KOPT-K1 (cell line): Measurements from ENCODE around the gene CEACAM5.

Source experiments
- H3K27ac ChIP-seq: fragments of 200-600 bp; sonication (generic); 2 replicates; pipeline ENCODE4 v1.5.1; 2016; ENCODE audit warnings: antibody characterized with exemption, mild to moderate bottlenecking, low read depth, low read length; ENCODE audit not compliant: poor library complexity, severe bottlenecking
- H3K36me3 ChIP-seq: fragments of 200-600 bp; sonication (generic); 2 replicates; pipeline ENCODE4 v1.5.1; 2017; ENCODE audit warnings: antibody characterized with exemption, mild to moderate bottlenecking, low read length, moderate library complexity; ENCODE audit not compliant: insufficient read depth
- H3K9me3 ChIP-seq: fragments of 200-600 bp; sonication (generic); 2 replicates; pipeline ENCODE4 v1.5.1; 2017; ENCODE audit warnings: antibody characterized with exemption, low read length, mild to moderate bottlenecking; ENCODE audit not compliant: insufficient read depth, poor library complexity, severe bottlenecking

CEACAM5 gene

GRCh38 chr19:41708481-41708880, at the start of gene CEACAM5:
Gene CEACAM5, plus strand, starts transcription at chr19:41708626. Its CDS starts 106 bp downstream, at chr19:41708732.
- Histone ChIP-seq H3K9me3 (no peaks in the 10 kb centered on the region), H3K36me3 (no peaks in the 10 kb centered on the region), H3K27ac (no peak within 1 kb of the TSS)

DNA sequence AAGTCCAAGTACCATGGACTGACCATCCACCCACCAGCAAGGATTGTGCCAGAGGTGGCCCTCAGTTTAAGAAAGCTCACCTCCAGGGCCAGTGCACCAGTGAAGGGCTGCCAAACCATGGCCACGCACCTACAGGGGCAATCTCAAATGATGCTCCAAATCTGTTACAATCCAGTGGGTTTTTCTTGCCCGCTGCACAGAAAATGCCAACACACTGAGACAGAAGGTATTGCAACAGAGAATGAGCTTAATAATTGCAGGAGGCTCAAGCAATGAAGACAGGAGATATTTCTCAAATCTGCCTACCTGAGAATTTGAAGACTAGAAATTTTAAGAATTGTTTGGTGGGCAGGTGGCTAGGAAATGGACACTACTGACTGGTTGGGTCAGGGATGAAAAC, 42.4 kb upstream of the CEACAM5 start:
- Histone ChIP-seq H3K36me3 (no peaks in the 10 kb centered on the region), H3K27ac (no peak overlapping the region), H3K9me3 (peaks cover 23% of the 10 kb centered on the region)

- peaks cover 23% of the 10 kb centered on the region for H3K9me3 ChIP-seq
- no peaks in the 10 kb centered on the region for H3K36me3 ChIP-seq
- no peak overlapping the region for H3K27ac ChIP-seq
Measured at GRCh38 chr19:41668315-41668714, 40.1 kb upstream of the CEACAM5 start.

DNA sequence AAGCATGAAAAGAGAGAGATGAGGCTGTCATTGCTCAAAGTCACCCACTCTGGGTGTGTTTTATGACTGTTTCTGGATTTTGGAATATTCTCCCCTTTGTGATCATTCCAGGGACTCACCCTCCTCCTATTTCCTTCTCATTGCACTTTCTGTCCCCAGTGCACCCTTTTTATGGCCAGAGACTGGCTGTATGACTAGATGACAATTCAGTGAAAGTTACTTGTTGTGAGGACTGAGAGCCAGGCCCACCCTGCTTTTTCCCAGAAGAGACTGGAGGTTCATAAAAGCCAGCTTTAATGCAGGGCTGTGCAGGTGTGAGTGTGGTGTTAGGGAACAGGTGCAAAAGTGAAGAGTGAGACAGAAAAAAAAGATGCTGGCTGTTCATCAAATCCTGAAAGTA, 37.7 kb upstream of the CEACAM5 start:
- Histone ChIP-seq H3K36me3 (no peaks in the 10 kb centered on the region), H3K9me3 (peaks cover 17% of the 10 kb centered on the region), H3K27ac (no peak overlapping the region)

DNA sequence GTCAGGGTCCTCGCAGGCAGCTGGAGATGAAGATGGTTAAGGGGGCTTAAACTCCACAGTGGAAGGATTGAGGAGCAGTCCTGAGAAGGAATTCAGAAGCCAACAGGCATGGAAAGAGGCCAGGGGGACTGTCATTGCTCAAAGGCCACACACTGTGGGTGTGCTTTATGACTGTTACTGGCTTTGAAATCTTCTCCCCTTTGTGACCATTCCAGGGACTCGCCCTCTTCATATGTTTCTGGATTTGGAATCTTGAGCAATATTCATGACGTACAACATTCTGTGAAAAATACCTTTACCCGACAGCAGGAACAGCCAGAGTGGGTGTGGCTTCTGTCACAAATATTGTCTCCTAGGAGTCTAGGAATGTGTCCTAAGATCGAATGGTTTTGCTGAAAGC, 36.9 kb upstream of the CEACAM5 start:
- Histone ChIP-seq H3K36me3 (no peaks in the 10 kb centered on the region), H3K9me3 (peaks cover 10% of the 10 kb centered on the region), H3K27ac (no peak overlapping the region)

DNA sequence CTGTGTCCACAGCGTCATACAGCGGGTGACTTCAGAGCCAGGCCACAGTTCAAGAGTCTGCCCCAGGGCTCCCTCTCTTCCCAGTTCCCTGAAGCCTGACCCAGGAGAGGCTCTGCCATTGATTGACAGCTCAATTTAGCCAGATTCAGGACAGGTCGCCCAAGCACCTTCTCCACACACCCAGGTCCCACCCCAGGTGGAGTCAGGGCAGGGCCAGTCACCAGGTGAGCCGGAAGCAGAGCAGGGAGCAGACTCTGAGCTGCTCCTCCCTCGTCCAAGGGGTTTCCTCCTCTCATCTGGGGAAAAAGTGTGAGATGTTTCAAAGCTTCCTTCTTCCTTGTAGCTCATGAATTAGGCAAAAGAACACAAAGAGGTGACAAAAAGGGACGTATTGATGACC, 26.0 kb upstream of the CEACAM5 start:
- Histone ChIP-seq H3K36me3 (no peaks in the 10 kb centered on the region), H3K9me3 (no peaks in the 10 kb centered on the region), H3K27ac (no peak overlapping the region)

DNA sequence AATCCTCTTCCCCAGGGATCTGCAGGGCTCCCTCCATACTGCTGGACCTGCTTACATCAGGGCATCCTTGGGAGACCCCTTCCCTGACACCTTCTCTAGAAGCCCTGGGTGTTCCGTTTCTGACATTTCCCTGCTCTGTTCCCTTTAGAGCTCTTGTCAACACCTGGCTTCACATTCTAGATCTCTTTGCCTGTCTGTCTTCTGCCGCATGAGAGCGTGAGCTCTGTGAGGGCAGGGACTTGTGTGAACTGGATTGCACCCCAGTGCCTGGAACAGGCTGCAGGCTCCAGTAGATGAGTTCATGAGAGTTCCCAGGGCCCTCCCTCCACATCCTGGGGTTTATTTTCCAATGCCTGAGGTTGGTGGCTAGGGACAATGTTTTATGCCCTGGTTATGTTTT, 21.0 kb upstream of the CEACAM5 start:
- Histone ChIP-seq H3K27ac (no peak overlapping the region), H3K36me3 (no peaks in the 10 kb centered on the region), H3K9me3 (no peaks in the 10 kb centered on the region)

DNA sequence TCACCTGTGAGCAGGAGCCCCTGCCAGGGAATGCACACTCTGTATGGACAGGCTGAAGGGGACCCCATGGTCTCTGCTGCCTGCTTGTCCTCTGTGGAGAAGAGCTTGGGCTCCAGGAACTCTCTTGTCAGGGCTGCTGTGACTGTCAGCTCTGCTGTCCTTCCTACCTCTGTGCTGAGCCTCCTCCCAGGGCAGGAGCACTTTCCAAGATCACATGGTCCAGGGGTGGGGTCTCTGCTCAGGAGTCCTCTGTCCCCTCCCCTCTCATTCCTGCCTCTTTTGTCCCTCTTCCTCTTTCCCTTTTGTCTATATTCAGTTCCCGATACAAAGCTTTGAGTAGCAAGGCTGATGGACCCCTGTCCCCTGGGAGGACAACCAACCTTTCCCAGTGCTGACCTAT, 20.3 kb upstream of the CEACAM5 start, which contains the start of gene CEACAM7:
Gene CEACAM7 (minus strand): TSS at position 173 of the 400 bp plus-strand sequence. CDS start 105 bp downstream, at position 68.
- Histone ChIP-seq H3K9me3 (no peaks in the 10 kb centered on the region), H3K36me3 (no peaks in the 10 kb centered on the region), H3K27ac (no peak within 1 kb of the TSS)

GRCh38 chr19:41688687-41689086, 19.7 kb upstream of the CEACAM5 start:
- H3K9me3 ChIP-seq: no peaks in the 10 kb centered on the region
- H3K36me3 ChIP-seq: no peaks in the 10 kb centered on the region
- H3K27ac ChIP-seq: no peak overlapping the region

DNA sequence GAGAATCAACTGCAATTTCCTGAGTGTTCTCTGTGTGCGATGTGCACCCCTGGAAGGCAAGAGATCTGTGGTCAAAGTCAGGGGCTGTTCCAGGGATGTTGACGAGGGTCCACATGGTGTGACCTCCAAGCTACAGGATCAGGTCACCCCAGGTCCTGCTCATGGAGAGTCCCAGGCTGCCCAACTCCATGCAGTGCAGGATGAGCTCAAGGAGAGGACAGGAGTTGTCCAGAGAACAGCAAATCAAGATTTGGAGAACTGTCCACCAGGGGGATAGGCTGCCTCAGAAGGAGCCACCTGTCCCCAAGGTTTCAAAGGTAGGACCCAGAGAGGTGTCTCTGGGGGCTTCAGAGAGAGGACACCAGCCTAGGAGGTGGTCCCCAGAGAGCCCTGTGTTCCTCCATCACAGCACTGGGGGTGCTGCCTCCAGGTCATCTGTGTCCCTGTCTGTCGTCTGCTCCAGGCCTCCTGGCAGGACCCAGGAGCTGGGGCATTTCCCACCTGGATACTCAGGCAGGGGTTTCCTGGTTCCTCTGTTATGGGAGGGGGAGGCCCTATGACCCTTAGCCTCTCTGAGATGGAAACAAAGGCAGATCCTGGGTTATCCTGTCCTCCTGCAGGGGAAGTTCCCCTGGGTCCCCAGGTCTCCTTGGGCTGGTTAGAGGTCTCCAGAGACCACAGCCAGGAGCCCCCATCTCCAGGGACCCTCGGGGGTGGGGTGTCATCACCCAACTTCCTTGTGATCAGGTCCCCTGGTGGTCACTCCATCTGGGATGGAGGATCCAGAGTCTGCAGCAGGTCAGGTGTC, 18.2 kb upstream of the CEACAM5 start:
- Histone ChIP-seq H3K36me3 (no peaks in the 10 kb centered on the region), H3K9me3 (no peaks in the 10 kb centered on the region), H3K27ac (no peak overlapping the region)

GRCh38 chr19:41690801-41691065, 17.7 kb upstream of the CEACAM5 start:
- no peak overlapping the region for H3K27ac ChIP-seq
- no peaks in the 10 kb centered on the region for H3K36me3 ChIP-seq
- H3K9me3 ChIP-seq: no peaks in the 10 kb centered on the region

DNA sequence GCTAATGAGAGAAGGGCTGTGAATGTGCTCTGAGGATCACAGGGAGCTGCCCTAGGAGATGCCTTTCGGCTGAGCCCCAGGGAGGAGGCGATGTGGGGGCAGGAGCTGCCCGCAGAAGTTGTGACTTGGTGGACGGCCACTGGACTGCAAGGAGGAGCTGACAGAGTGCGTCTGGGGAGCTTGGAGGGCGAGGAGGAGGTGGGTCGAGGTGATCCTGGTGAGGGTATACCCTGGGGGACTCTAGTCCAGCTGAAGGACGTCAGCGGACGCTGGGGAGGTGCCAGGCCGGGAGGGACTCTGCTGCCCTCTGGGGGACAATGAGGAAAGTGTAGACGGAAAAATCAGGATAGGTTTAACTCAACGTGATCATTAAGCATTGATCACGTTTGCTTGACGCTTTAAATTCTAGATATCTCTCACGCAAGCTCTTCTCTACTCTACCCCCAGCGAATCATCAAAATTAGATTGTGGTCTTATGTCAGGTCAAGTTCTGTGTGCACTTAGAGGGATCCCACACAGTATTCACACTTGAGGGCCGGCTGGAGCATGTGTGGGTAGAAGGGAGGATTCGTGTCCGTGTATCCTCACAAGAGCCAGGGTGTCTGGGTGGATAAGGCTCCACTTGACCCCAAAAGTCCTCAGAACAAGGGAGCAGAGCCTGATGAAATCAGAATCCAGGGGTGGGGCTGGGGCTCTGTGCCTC, 17.0 kb upstream of the CEACAM5 start:
- H3K9me3 ChIP-seq: no peaks in the 10 kb centered on the region
- H3K27ac ChIP-seq: no peak overlapping the region
- no peaks in the 10 kb centered on the region for H3K36me3 ChIP-seq

DNA sequence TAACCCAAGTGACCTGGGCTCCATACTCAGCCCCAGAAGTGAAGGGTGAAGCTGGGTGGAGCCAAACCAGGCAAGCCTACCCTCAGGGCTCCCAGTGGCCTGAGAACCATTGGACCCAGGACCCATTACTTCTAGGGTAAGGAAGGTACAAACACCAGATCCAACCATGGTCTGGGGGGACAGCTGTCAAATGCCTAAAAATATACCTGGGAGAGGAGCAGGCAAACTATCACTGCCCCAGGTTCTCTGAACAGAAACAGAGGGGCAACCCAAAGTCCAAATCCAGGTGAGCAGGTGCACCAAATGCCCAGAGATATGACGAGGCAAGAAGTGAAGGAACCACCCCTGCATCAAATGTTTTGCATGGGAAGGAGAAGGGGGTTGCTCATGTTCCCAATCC, 14.2 kb upstream of the CEACAM5 start:
- H3K27ac ChIP-seq: no peak overlapping the region

DNA sequence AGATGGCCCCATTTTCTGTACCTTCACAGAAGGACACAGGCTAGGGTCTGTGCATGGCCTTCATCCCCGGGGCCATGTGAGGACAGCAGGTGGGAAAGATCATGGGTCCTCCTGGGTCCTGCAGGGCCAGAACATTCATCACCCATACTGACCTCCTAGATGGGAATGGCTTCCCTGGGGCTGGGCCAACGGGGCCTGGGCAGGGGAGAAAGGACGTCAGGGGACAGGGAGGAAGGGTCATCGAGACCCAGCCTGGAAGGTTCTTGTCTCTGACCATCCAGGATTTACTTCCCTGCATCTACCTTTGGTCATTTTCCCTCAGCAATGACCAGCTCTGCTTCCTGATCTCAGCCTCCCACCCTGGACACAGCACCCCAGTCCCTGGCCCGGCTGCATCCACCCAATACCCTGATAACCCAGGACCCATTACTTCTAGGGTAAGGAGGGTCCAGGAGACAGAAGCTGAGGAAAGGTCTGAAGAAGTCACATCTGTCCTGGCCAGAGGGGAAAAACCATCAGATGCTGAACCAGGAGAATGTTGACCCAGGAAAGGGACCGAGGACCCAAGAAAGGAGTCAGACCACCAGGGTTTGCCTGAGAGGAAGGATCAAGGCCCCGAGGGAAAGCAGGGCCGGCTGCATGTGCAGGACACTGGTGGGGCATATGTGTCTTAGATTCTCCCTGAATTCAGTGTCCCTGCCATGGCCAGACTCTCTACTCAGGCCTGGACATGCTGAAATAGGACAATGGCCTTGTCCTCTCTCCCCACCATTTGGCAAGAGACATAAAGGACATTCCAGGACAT, 13.4 kb upstream of the CEACAM5 start:
- no peaks in the 10 kb centered on the region for H3K9me3 ChIP-seq
- H3K27ac ChIP-seq: no peak overlapping the region
- no peaks in the 10 kb centered on the region for H3K36me3 ChIP-seq

More for the DNA sequence above, 14.2 kb upstream of the CEACAM5 start:
- Histone ChIP-seq H3K36me3 (no peaks in the 10 kb centered on the region), H3K9me3 (no peaks in the 10 kb centered on the region)

GRCh38 chr19:41695745-41696144, 12.7 kb upstream of the CEACAM5 start:
- no peaks in the 10 kb centered on the region for H3K36me3 ChIP-seq
- H3K9me3 ChIP-seq: no peaks in the 10 kb centered on the region

More at GRCh38 chr19:41695745-41696144, 12.7 kb upstream of the CEACAM5 start:
- no peak overlapping the region for H3K27ac ChIP-seq
